ENCODE data around the gene AIDA. TPM values are rescaled to one million over a fixed set of nuclear protein-coding genes. Genes with fewer than 3 reads are reported as not detected.

Gene AIDA
- total RNA-seq, 1 donor from 2014 or later: 62.3 TPM

GRCh38 chr1:222732216-222733159 is 20.2 kb upstream of the AIDA start:
- Mint-ChIP-seq H3K36me3 (ENCODE audit: insufficient read depth) (peaks cover 11% of the 10 kb centered on the region), H3K27ac (no peak overlapping the region), H3K4me3 (ENCODE audit: low read depth) (no peak overlapping the region), H3K27me3 (no peaks in the 10 kb centered on the region), H3K4me1 (ENCODE audit: low read depth) (no peaks in the 10 kb centered on the region), H3K9me3 (ENCODE audit: low read depth) (no peaks in the 10 kb centered on the region)
- DNase-seq (ENCODE audit: low spot score, unreplicated experiment): no peak
- no peak for TF ChIP-seq CTCF (IDR thresholded peaks at IDR 0.05; ENCODE audit: unreplicated experiment)

GRCh38 chr1:222730866-222731265 is 18.6 kb upstream of the AIDA start:
- Mint-ChIP-seq H3K27ac (no peak overlapping the region), H3K36me3 (ENCODE audit: insufficient read depth) (peaks cover 12% of the 10 kb centered on the region), H3K4me1 (ENCODE audit: low read depth) (no peaks in the 10 kb centered on the region), H3K9me3 (ENCODE audit: low read depth) (no peaks in the 10 kb centered on the region), H3K4me3 (ENCODE audit: low read depth) (no peak overlapping the region), H3K27me3 (no peaks in the 10 kb centered on the region)
- no peak for DNase-seq (ENCODE audit: low spot score, unreplicated experiment)
- no peak for TF ChIP-seq CTCF (IDR thresholded peaks at IDR 0.05; ENCODE audit: unreplicated experiment)

- Mint-ChIP-seq H3K27ac (no peak overlapping the region), H3K36me3 (ENCODE audit: insufficient read depth) (peaks cover 19% of the 10 kb centered on the region)
These were observed 16.5 kb upstream of the AIDA start for GRCh38 chr1:222728746-222729145.

DNA sequence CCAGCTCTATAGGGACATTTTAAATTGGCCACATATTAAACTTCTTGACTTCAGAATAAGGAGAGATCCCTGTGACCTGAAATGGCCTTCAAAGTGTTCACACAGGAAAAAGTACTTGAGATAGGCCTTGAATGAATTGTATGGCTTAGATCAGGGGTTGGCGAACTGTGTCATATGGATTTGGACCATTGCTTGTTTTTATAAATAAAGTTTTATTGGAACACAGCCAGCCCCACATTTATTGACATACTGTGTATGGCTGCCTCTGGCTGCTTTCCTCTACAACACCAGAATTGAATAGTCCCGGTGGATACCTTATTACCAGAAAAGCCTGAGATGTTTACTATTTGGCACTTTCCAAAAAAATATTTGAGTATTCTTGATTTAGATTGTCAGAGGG is 4.1 kb upstream of the AIDA start:
- Mint-ChIP-seq H3K36me3 (ENCODE audit: insufficient read depth) (peaks cover 14% of the 10 kb centered on the region), H3K4me1 (ENCODE audit: low read depth) (peaks cover 2% of the 10 kb centered on the region), H3K4me3 (ENCODE audit: low read depth) (no peak overlapping the region), H3K27me3 (no peaks in the 10 kb centered on the region), H3K9me3 (ENCODE audit: low read depth) (no peaks in the 10 kb centered on the region), H3K27ac (no peak overlapping the region)
- no peak for DNase-seq (ENCODE audit: low spot score, unreplicated experiment)
- TF ChIP-seq CTCF (IDR thresholded peaks at IDR 0.05; ENCODE audit: unreplicated experiment): no peak

More at GRCh38 chr1:222728746-222729145, 16.5 kb upstream of the AIDA start:
- Mint-ChIP-seq H3K27me3 (no peaks in the 10 kb centered on the region), H3K4me3 (ENCODE audit: low read depth) (no peak overlapping the region), H3K4me1 (ENCODE audit: low read depth) (no peaks in the 10 kb centered on the region), H3K9me3 (ENCODE audit: low read depth) (no peaks in the 10 kb centered on the region)
- TF ChIP-seq CTCF (IDR thresholded peaks at IDR 0.05; ENCODE audit: unreplicated experiment): no peak
- DNase-seq (ENCODE audit: low spot score, unreplicated experiment): no peak

DNA sequence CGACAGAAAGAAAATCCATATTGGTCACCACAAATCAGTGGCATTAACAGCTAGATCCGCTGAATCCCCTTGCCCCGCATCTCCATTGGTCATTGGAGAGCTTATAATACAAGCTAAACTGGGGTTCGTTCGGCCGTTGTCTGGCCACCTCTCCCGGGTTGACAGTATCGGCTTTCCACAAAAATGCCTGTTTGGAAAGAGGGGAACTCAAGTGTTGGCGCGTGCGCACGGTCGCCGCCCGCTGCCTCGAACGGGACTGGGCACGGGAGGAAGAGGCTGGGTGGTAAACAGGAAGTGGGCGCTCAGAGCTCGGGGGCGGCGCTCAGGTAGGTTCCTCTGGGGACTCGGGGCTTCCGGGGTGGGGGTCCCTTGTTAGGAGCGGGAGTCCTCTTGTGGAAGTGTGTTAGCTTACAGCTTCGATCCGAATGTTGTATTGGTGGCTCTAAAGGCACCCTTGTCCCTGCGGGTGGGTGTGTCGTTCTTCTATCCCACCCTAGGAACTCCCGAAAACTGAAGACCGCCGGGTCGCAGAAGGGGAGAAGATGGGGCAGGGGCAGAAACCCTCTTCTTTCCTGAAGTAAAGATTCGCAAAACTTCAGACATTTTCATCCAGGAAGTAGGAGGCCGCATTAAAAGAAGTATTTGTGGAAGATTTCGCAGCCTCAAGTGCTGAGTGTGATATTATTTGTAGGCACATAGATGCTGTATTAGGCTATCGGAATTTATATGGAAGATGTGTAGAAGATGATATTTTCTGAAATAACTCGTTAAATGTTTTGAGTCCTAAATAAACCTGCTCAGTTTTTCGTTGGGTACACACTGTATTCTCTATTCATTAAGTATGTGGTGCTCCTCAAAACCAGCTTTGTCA is 1.0 kb upstream of the AIDA start:
- Mint-ChIP-seq H3K4me3 (ENCODE audit: low read depth) (peak overlapping the region; percentile 99), H3K36me3 (ENCODE audit: insufficient read depth) (peaks cover 5% of the 10 kb centered on the region), H3K9me3 (ENCODE audit: low read depth) (no peaks in the 10 kb centered on the region), H3K27me3 (no peaks in the 10 kb centered on the region), H3K4me1 (ENCODE audit: low read depth) (peaks cover 10% of the 10 kb centered on the region), H3K27ac (peak overlapping the region; percentile 100)
- TF ChIP-seq CTCF (IDR thresholded peaks at IDR 0.05; ENCODE audit: unreplicated experiment): no peak
- peak; percentile 87 for DNase-seq (ENCODE audit: low spot score, unreplicated experiment)

All from progenitor cell of endocrine pancreas (in vitro differentiated cells).